Amygdala (tissue), 56 donors: Measurements from ENCODE around the gene FOXO1.

ENCODE experiments used
- DNase-seq, 56 donors: peaks; one replicate each; lab custom pipeline; 2025; lab: John Stamatoyannopoulos, UW

FOXO1 gene

DNA sequence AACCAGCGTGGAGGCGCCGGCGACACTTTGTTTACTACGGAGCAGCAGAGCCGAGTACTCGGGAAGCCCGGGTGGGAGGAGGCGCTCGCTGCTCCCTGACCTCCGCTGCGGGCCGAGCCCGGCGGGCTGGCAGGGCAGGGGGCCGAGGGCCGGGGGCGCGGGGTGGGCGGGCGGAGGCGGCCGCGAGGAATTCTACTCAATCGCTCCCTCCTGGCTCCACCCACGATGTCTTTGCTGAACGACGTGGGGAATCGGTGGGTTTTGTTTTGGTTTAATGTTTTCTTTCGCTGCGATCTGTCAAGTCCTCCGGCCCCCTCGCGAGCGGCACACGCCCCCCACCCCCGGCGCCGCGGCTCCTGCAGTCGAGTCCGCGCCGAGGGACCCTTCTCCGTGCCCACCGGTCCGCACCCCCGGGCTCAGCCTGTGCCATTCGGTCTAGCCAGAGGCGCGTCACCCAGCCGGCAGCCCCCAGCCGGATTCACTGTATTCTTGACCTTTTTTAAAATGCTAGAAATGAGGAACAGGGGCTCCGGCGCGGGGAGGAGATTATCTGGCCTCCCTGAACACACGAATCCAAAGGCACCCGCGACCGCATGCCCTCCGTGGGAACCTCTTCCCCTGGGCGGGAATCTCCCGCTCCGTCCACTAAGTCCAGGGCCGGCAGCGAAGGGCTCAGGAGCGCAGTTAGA, 636 bp upstream of the FOXO1 start:
- peak in 32 of 56 donors; percentile 12 to 84 (median 60) for DNase-seq

DNA sequence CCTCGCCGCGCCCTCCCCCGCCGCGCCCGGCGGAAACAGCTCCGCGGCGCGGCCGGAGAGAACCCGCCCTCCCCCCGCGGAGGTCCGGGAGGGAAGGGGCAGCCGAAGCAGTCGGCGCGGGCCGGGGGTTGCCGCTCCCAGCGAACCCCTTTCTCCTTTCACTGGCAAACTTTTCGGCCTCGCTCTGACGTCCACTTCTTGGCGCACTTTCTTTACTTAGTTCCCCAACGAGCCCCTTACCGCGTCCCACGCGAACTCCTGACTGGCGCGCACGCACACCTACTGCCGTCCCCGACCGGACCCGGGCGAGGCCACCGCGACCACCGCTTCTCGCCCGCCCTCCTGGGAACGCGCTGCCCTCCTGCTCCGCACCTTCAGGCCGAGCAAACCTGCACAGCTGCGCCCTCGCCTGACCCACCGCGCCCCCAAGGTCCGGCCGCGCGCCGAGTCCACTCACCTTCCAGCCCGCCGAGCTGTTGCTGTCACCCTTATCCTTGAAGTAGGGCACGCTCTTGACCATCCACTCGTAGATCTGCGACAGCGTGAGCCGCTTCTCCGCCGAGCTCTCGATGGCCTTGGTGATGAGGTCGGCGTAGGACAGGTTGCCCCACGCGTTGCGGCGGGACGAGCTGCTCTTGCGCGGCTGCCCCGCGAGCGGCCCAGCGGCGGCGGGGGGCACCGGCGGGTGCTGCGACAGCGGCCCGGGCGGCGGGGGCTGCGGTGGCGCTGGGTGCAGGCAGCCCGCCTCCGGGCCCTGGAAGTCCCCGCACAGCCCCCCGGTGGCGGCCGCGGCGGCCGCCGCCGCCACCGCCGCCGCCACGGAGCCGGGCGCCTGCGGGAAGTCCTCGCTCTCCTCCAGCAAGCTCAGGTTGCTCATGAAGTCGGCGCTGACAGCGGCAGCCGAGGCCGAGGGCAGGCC, 1.1 kb downstream of the FOXO1 start:
- DNase-seq: peak in 18 of 56 donors; percentile 2 to 62 (median 44)

DNA sequence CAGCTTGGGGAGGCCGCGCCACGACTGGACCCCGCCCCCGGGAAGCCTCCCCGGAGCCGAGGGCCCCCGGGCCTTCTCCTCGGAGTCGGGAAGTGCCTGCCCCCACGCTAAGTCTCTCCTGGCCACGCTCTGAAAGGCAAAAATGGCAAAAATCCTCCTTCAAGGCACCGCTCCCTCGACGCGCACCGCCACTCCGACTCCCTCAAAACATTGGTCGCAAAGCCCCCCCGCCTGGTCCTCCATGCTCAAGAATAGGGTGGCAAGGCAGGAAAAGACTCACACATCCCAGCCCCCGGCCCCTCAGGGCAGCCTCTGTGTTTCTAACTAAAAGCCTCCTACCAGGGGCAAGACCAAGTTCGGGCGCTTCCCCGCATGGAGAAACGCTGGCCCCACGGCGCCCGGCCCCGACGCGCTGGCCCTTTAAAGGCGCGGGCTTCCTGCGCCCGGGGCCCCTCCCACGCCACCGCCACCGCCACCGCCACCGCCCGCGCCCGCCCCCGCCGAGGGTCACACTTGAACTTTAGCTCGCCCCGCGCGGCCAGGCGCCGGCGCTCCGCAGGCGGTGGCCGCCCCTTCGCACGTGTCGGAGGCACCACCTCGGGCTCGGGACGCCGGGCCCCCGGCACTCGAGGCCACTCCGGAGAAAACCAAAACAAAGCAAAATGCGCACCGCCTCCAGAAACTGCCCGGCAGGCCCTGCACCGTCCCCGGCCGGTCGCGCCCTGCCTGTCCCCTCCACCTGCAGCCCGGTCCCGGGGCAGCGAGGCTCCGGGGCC, 1.9 kb downstream of the FOXO1 start:
- peak in 48 of 56 donors; percentile 10 to 82 (median 56) for DNase-seq

DNA sequence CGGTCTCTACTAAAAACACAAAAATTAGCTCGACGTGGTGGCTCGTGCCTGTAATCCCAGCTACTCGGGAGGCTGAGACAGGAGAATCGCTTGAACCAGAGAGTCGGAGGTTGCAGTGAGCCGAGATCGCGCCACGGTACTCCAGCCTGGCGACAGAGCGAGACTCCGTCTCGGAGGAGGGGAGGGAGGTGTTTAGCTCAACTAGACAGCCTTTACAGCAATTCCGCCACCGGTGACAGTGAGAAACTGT, 2.4 kb downstream of the FOXO1 start:
- peak in 3 of 56 donors; percentile 34 to 54 (median 35) for DNase-seq

DNA sequence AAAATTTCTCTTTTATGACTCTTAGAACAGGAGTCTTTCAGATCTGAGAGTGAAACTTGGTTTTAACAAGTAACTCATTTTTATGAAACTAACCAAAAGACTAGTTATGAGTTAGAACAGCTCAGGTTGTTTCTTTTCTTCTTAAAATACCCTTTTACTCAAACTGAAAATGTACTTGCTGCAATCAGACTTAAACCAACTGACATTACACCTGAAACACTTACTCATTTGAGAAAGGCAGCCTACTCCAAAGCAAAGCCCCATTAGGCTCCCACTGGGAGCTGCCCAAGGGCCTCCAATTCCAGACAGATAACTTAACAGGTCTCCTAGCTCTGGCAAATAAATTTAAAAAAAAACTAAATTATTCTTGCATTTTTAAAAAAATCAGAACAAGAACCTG, 3.6 kb downstream of the FOXO1 start:
- DNase-seq: peak in 1 of 56 donors; percentile 4

DNA sequence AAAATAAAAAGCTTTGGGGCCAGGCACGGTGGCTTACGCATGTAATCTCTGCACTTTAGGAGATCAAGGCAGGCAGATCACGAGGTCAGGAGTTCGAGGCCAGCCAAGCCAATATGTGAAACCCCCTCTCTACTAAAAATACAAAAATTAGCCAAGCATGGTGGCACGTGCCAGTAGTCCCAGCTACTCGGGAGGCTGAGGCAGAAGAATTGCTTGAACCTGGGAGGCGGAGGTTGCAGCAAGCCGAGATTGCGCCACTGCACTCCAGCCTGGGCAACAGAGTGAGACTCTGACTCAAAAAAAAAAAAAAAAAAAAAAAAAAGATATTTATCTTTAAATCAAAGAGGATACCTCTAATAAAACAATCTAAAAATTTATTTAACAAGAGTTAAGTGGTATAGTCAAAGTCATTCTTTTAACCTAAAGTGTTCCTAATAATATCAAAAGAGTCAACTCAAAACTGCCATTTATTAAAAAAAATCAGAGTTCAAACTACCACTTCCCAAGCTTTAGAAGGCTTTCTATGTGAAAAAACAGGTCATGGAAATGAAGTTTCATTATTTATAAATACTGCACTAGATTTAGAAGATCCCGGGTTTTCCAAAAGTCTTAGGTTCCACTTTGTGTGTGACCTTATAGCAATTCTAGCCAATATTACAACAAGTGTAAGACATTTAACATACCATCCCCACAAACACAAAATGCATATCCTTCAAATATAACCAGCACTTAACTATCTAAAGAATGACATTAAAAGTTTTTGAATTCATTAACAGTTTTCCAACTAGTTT, 4.4 kb downstream of the FOXO1 start:
- no peak for DNase-seq

DNA sequence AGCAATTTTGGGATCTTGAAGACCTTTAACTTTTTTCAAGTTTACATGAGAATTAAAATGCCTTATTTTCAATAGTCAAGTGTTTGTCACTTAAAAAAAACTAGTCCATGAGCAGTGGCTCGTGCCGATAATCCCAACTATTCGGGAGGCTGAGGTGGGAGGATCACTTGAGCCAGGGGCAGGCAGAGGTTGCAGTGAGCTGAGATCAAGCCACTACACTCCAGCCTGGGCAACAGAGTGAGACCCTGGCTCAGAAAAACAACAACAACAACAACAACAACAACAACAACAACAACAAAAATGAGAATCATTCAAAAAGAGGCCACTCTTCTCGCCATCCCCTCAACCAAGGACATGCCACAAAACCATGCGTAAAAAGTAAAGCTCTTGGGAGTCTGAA, 5.7 kb downstream of the FOXO1 start:
- DNase-seq: no peak

DNA sequence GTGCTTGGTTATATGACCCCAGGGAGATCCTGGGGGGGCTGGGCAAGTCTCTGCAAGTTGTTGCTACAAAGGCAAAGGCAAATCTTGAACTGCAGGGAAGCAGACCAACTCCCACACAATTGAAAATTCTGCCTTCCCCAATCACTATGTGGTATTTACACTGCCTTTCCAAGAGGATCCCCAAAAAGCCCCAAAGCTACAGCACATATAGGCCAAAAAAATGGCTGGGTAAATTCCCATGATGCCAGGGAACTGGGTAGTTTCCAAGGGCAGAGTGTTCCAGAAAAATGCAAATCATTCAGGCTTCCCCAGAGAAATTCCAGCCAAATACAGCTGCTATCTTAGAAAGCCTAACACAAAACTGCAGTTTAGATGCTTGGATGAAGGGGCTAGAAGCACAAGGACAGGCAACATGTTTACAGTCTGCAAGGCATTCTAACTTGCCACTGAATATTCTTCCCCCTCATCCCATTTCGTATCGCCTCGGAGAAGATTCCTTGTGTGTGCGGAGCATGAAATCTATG, 6.2 kb downstream of the FOXO1 start:
- peak in 4 of 56 donors; percentile 9 to 46 (median 20) for DNase-seq

DNA sequence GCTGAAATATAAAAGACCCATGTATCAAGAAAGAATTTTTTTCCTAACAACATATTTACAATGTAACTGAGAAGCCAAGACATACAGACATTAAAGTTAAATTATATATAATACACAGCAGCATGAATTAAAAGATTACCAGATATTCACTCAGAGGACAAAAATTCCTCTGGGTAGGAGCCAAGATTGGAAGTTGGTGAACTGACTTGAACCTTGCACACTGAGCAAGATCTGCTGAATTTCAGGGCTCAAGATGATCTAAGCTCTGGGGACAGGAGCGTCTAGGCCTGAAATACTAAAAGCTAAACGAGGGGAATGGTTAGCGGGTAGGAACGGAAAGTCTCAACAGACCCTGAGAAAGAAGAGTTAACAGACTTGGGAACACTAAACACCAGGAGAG, 8.5 kb downstream of the FOXO1 start:
- no peak for DNase-seq

DNA sequence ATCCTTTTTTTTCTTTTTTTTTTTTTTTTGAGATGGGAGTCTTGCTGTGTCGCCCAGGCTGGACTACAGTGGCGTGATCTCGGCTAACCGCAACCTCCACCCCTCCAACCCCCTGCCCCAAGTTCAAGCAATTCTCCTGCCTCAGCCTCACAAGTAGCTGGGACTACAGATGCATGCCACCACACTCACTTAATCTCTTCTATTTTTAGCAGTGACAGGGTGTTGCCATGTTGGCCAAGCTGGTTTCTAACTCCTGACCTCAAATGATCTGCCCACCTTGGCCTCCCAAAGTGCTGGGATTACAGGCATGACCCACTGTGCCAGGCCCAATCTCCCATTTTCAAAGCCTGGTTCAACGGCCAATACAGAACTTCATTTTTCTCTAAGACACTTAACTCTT, 9.1 kb downstream of the FOXO1 start:
- no peak for DNase-seq

DNA sequence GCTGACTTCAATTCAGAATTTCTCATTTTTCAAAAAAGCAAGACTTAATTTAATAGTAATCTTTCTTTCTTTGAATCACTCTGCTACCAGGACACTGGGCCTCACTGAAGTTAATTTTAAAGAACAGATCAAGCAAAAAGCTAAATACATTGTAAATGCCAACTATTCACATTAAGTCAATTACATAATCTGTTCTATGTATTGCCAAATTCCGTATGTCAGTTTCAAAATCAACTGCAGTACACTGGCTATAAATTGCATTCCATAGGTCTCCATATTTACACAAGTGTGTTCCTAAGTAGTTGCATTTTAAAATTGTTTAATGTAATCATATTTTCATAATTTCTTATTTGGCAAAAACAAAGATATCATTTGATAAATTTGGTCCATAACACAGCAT, 10.1 kb downstream of the FOXO1 start:
- no peak for DNase-seq

DNA sequence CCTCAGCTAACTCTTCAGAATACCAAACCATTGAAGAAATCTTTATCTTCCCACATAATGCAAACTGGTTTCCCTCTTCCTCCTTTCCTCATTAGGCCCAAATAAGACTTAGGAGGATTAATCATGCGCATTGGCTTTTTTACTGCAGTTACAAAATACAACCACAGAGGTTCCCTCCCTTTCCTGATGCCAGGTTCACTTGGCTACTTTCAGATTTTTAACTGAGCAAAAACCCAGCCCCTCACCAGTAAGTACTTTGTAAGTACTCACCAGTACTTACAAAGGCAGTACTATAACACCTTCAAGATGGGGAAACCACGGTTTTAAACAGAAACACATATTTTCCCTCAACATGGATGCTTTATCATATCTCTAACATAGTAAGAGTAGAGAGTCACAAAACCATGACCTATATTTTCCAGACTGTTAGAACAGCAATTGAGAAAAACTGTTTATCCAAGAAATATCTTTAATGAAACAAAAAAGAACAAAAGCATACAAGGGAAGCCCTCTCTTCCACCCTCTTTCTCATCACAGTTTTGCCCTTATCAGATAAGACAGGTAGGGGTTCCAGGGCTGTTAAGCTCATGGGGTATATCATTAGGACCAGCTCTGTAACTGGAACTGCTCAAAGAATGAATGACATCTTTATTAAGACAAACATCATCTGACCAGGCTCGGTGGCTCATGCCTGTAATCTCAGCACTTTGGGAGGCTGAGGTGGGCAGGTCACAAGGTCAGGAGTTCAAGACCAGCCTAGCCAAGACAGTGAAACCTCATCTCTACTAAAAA, 12.7 kb downstream of the FOXO1 start:
- no peak for DNase-seq

DNA sequence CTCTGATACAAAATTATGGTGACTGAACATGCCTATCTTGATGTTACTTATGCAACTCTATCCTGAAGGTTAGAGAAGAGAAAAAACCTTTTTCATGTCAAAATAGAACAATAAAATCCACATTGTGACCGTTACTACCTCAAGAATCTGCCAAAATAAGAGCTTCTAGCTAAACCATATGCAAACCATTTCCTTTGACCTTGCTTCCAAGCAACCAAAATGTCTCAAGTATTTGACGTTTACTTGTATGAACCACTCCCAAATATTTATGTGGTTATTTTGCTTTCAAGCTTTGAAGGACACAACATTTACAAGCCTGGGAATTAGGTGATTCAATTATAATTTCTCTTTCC, 13.9 kb downstream of the FOXO1 start:
- no peak for DNase-seq

DNA sequence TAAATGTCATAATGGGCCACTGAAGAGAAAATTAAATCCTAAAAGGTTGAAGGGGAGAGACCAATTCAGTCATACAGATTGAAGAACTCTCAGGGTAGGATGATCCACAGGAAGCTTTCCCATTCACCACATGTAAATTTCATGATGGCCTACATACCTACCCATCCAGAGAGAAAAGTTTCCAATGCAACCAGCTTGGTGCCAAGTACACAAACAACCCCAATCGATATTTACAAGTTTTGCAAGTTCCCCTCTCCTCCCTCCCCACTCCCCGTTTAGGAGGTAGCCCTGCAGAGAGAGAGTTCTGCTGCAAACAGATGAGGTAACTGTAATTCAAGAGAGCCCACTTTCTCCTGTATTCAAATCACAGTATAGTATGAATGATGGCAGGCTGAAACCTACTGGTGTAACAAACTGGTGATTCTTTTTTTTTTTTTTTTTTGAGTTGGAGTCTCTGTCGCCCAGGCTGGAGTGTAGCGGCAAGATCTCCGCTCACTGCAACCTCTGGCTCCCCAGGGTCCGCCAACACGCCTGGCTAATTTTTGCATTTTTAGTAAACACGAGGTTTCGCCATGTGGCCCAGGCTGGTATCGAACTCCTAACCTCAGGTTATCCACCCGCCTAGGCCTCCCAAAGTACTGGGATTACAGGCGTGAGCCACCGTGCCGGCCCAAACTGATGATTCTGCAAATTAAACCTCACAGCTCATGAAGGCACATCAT, 14.4 kb downstream of the FOXO1 start:
- no peak for DNase-seq

DNA sequence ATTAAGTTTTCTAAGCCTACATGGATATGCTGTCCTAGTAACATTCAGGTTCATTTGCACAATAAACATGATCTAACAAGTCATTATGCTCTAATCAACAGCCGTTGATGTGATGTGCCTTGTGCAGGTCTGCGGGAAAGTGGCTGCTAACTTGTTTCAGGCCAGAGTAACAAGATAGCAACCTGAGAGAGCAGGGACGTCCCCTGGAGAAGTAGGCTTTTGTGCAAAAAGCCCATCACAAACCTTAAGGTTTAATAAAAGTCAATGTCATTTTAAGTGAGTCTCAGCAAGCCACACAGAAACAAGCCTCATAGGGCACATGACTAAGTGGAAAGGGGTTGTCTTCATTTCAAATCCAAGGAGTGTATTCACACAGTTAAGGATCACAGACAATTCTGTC, 17.6 kb downstream of the FOXO1 start:
- DNase-seq: no peak

DNA sequence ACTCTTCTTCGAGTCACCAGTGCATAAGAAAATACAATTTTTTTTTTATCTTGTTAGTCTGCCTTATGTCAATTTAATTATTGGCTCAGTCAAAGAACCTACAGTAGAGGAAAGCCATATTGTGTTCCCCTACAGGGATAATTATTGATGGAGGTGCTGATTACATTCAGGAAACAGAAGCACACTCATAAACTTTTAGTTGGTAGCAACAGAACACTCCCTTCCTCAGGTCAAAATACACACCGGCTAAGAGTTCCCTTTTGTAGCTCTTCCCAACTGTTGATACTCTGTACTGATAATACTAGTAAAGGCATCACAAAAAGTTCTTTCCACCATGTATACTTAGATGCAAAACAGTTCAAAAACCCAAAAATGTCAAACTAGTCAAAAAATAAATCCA, 18.4 kb downstream of the FOXO1 start:
- no peak for DNase-seq

DNA sequence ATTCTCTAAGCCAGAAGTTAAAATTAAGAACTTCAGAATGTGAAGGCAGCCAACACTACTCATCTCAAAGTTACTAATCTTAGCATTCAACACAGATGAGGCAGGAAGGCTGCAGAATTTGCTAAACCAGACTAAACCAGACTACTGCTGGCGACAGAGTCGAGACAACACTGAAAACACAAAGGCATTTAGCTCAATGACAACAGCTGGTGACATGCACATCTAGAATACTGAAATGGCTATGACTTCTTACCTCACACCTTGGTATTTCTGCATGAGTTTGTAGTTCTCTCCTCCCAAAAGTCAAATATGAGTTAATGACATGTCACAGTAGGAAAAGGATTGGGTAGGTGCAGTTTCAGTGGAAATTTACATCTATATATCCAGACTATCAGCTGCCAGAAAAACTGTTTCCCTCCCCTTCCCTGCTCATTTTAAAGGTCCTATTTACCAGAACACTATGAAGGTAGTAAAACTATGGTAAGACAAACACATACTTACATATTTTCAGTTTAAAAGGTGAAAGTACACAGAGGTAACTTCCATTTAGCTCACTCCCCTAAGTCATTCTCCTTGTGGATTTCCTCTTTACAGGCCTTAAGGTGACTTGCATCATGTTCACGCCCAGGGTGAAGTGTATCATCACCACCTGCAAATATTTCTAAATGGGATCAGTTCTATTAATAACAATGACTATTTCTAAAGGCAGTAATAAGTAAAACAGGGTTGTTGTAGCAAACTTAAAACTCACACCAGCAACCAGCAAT, 21.4 kb downstream of the FOXO1 start:
- DNase-seq: peak in 4 of 56 donors; percentile 4 to 29 (median 24)

DNA sequence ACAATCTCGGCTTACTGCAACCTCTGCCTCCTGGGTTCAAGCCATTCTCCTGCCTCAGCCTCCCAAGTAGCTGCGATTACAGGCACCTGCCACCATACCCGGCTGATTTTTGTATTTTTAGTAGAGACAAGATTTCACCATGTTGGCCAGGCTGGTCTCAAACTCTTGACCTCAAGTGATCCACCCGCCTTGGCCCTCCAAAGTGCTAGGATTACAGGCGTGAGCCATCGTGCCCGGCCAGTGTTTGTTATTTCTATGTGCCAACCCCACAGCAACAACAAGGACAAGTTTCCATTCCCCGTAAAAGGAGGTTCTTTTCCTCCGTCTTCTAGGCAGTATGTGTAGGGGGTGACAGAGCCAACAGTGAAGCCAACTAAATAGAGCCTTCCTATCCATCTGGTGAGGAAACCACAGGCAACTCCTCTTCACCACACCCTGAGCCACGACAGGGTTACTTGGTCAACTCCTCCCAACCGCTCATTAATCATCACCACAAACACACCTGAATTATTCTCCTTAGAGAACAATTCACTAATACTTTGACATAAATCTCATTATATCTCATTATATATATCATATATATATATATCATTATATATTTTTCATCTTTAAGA, 25.5 kb downstream of the FOXO1 start:
- DNase-seq: no peak
